GM12892 (cell line): ENCODE measurements around the gene MEPCE.

Experiments
- DNase-seq: peaks from one replicate; pipeline ENCODE4 v3.0.0; 2011; ENCODE audit not compliant: insufficient read length
- FAIRE-seq: peaks from 2 replicates; lab custom pipeline; 2011; peaks lifted over from hg19 to GRCh38; lab: Jason Lieb, UNC
- POLR2A ChIP-seq: IDR thresholded peaks from 2 replicates; pipeline ENCODE4 v1.6.1; 2011; ENCODE audit warnings: low read depth, low read length, control low read depth
- POLR2AphosphoS5 ChIP-seq: IDR thresholded peaks from 2 replicates; pipeline ENCODE4 v1.6.1; 2011; ENCODE audit warnings: low read depth, low read length, control low read depth
- TAF1 ChIP-seq: IDR thresholded peaks from 2 replicates; pipeline ENCODE4 v1.6.1; 2011; ENCODE audit warnings: low read depth, mild to moderate bottlenecking, control low read depth, low read length, borderline replicate concordance

MEPCE gene

GRCh38 chr7:100396421-100396982 lies 33.1 kb upstream of the MEPCE start:
- TF ChIP-seq TAF1, result no peak
- no peak for TF ChIP-seq POLR2A
- TF ChIP-seq POLR2AphosphoS5, result no peak
- FAIRE-seq (peak; percentile 94), DNase-seq (peak; percentile 41)

- no peak for FAIRE-seq
- TF ChIP-seq TAF1 (no peak), POLR2A (no peak), POLR2AphosphoS5 (no peak)
- no peak for DNase-seq
Measured at GRCh38 chr7:100397315-100398081, 32.1 kb upstream of the MEPCE start.

- DNase-seq, result no peak
- FAIRE-seq, result no peak
- TF ChIP-seq TAF1 (no peak), POLR2A (no peak), POLR2AphosphoS5 (no peak)
Measured at GRCh38 chr7:100398239-100398638, 31.4 kb upstream of the MEPCE start.

GRCh38 chr7:100400041-100400440 lies 29.6 kb upstream of the MEPCE start:
- no peak for TF ChIP-seq TAF1
- TF ChIP-seq POLR2A, result no peak
- TF ChIP-seq POLR2AphosphoS5, result no peak
- FAIRE-seq (no peak), DNase-seq (no peak)

GRCh38 chr7:100400656-100401055 lies 29.0 kb upstream of the MEPCE start:
- DNase-seq, result no peak
- FAIRE-seq, result no peak
- TF ChIP-seq POLR2A, result no peak
- TF ChIP-seq TAF1, result no peak
- TF ChIP-seq POLR2AphosphoS5, result no peak

- no peak for TF ChIP-seq POLR2AphosphoS5
- TF ChIP-seq TAF1, result no peak
- TF ChIP-seq POLR2A, result no peak
- FAIRE-seq (no peak), DNase-seq (no peak)
Measured at GRCh38 chr7:100401811-100402210, 27.8 kb upstream of the MEPCE start.

GRCh38 chr7:100402241-100402640 lies 27.4 kb upstream of the MEPCE start:
- no peak for DNase-seq
- no peak for TF ChIP-seq POLR2AphosphoS5
- no peak for TF ChIP-seq TAF1
- no peak for TF ChIP-seq POLR2A
- no peak for FAIRE-seq

- DNase-seq, result no peak
- no peak for FAIRE-seq
Measured at GRCh38 chr7:100406767-100407166, 22.9 kb upstream of the MEPCE start.

GRCh38 chr7:100407285-100408180 lies 22.1 kb upstream of the MEPCE start:
- peak; percentile 48 for FAIRE-seq
- no peak for DNase-seq
- no peak for TF ChIP-seq POLR2AphosphoS5
- TF ChIP-seq TAF1, result no peak
- no peak for TF ChIP-seq POLR2A

More at GRCh38 chr7:100406767-100407166, 22.9 kb upstream of the MEPCE start:
- TF ChIP-seq TAF1 (no peak), POLR2AphosphoS5 (no peak), POLR2A (no peak)

- no peak for DNase-seq
- FAIRE-seq, result no peak
- TF ChIP-seq TAF1, result no peak
- no peak for TF ChIP-seq POLR2AphosphoS5
- TF ChIP-seq POLR2A, result no peak
Measured at GRCh38 chr7:100411101-100411500, 18.5 kb upstream of the MEPCE start.

GRCh38 chr7:100413346-100413745 lies 16.3 kb upstream of the MEPCE start:
- DNase-seq, result no peak
- no peak for FAIRE-seq
- TF ChIP-seq POLR2AphosphoS5, result no peak
- TF ChIP-seq POLR2A, result no peak
- TF ChIP-seq TAF1, result no peak
